Measurements from ENCODE around the gene CYBC1.

DNA sequence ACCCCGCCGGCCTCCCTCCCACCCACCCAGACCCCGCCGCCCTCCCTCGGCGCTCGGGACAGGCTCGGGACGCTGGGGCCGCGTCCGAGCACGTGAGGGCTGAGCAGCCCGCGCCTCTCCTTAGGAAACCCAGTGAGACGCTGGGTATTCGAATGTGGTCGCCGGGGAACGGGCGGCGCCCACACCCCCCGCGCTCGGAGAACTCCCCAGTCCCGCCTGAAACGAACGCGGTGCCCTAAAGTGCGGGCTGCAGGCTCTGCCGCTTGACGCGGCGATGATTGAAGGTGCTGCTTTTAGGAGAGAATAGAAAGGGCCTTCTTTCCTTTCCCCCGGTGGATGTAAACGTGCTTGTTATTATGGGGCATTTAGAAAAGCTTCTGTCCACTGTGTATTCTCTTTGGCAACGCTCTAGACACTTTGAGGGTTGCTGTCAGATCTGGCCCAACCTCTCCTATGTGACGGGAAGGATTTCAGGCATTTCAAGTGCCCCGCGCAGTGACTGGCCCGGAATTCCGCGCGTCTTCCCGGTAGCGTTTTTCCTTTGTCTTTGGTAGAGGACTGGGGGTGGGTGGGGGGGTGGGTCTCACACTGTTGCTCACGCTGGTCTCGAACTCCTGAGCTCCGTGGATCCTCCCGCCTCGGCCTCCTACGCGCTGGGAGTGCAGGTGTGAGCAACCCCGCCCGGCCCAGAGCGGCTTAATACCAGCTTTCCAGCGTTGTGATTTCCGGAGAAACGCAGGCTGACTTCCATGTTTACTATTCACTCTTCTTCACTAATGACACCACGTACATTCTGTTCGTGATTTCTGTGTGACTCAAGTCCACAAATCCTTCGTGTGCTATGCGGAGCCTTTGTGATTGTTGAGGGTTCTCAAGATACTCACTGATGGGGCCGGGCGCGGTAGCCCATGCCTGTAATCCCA lies 47.2 kb upstream of the CYBC1 start:
- TF ChIP-seq, protein P1, sequence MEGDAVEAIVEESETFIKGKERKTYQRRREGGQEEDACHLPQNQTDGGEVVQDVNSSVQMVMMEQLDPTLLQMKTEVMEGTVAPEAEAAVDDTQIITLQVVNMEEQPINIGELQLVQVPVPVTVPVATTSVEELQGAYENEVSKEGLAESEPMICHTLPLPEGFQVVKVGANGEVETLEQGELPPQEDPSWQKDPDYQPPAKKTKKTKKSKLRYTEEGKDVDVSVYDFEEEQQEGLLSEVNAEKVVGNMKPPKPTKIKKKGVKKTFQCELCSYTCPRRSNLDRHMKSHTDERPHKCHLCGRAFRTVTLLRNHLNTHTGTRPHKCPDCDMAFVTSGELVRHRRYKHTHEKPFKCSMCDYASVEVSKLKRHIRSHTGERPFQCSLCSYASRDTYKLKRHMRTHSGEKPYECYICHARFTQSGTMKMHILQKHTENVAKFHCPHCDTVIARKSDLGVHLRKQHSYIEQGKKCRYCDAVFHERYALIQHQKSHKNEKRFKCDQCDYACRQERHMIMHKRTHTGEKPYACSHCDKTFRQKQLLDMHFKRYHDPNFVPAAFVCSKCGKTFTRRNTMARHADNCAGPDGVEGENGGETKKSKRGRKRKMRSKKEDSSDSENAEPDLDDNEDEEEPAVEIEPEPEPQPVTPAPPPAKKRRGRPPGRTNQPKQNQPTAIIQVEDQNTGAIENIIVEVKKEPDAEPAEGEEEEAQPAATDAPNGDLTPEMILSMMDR (IDR thresholded peaks at IDR 0.05) = no peak
- TF ChIP-seq ZFX (IDR thresholded peaks at IDR 0.05; ENCODE audit: borderline replicate concordance) = no peak
